Stimulated activated CD8-positive, alpha-beta memory T cell treated with anti-CD3 and anti-CD28 coated beads, Interleukin-2, amount 100 ng/mL, for 48 hours (primary cell): ENCODE results near the gene AVP.
"Not testable (repeated sequence)": the region's sequence is repeated elsewhere in the genome, so short reads cannot be mapped to it uniquely, and the experiment has no call there.

ENCODE experiments used
- DNase-seq, 2 donors: peaks; one replicate each; pipeline ENCODE4 v3.0.0-alpha.2; 2020; ENCODE audit warnings: low read depth in 2 of 2

The AVP gene, protein sequence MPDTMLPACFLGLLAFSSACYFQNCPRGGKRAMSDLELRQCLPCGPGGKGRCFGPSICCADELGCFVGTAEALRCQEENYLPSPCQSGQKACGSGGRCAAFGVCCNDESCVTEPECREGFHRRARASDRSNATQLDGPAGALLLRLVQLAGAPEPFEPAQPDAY

DNA sequence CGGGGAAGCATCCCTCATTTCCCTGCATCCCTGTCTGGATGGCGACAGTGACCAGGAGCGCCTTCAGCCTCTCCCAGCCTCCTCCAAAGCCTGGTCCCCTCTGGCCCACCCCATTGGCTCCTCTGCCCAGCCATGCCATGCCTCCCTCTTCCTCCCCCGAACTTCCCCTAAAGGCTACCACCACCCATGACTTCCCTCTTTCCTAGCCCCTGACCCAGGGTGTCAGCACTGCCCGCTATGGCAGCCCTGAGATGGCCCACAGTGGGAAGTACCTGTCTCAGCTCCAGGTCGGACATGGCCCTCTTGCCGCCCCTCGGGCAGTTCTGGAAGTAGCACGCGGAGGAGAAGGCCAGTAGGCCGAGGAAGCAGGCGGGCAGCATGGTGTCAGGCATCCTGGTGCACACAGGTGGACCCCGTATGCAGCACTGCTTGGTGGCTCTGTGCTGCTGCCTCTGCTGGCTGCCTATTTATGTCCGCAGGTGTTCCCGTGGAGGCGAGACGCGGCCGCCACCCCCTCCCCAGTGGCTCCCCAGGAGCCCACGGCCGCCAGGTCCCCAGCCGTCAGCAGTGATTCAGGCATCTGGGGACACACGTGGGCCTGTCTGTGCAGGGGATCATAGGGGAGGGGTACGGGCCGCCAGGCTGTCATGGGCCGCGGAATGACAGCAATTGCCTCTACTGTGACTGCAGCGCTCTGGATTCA is at the start of gene AVP:
Gene AVP (minus strand): TSS at position 442 of the 703 bp plus-strand sequence. CDS start 50 bp downstream, at position 392.
- DNase-seq: no peak

DNA sequence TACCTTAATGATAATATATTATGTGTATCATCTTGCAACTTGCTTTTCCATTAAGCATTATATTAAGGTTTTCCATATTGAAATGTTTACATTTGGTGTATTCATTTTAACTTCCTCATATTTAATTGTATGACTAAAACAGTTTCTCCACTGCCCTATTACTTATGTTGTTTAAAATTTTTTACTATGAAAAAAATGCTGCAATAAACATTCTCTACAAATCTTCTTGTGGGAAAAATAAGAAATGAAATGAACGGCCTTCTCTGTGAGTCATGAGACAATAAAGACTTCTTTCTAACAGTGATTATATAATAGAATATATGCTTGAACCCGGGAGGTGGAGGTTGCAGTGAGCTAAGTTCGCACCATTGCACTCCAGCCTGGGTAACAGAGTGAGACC is 49.6 kb upstream of the AVP start:
- no peak for DNase-seq

DNA sequence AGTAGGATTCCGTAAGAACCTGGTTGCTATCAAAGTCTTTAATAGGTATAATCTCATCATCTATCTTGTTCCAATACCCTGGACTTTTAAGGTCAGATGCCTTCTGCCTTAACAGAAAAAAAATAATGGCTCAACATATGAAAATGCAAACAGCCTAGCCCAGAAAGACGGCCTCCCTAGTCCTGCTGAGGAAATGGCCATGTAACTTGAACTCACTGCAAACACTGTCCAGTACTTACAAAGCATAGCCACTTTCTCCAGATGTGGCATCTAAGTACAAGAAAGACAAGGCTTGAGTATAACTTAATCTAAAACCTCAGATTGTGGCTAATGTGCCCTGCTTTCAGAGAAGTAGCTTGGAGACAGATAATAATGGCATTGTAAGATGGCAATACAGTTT is 48.6 kb upstream of the AVP start:
- no peak for DNase-seq

DNA sequence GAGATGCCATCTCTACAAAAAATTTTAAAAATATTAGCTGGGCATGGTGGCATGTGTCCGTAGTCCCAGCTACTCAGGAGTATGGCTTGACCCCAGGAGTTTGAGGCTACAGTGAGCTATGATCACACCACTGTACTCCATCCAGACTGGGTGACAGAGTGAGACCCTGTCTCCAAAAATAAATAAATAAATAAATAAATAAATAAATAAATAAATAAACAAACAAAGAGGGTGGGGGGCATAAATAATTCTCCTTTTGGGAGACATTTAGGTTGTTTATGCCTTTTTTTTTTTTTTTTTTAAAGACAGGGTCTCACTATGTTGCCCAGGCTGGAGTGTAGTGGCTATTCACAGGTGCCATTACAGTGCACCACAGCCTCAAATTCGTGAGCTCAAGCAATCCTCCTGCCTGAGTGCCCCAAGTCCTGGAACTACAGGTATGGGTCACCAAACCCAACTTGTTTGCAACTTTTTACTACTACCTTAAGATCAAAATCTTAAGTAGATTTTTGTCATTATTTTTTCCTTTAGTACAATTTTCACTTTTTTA is 45.6 kb upstream of the AVP start:
- DNase-seq: no peak

DNA sequence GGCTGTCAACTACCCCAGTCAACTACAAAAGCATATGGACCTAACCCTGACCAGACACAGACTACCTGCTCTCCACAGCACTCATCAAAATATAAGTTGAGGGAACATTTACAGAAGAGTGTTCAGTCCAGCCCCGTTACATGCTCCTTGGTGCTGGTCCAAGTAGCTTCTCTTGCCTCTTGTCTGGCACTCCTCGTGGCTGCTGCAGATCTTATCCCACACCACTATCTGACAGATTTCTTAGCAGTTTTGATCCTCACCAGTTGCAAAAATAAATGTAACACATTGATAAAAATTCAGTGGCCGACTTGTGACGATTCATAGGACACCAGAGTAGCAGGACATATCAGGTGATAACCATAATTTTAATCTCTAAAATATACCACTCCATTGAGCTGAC is 44.6 kb upstream of the AVP start:
- no peak for DNase-seq

DNA sequence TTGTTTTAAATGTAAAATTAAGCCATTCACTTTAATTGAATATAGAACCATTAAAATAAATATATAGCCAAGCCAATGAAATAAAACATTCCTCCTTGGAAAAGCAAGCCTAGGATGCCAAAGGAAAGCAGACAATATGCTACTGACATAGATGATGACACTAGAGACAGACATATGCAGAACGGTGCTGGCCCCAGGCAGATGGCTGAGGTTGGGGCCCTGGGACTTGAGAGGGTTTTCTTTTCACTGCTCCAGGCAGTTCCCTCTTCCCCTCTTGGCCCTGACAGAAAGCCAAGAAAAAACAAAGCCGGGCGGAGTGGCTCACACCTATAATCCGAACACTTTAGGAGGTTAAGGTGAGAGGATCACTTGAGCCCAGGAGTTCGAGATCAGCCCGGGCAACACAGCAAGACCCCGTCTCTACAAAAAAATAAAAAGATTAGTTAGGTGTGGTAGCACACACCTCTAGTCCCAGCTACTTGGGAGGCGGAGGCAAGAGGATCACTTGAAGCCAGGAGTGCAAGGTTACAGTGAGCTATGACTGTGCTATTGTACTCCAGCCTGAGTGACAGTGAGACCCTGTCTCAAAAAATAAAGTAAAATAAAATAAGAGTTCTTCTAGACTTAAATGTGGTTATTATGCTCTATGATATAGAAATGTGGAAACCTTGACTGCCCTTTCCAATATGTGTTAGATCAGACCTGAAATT is 43.9 kb upstream of the AVP start:
- no peak for DNase-seq

DNA sequence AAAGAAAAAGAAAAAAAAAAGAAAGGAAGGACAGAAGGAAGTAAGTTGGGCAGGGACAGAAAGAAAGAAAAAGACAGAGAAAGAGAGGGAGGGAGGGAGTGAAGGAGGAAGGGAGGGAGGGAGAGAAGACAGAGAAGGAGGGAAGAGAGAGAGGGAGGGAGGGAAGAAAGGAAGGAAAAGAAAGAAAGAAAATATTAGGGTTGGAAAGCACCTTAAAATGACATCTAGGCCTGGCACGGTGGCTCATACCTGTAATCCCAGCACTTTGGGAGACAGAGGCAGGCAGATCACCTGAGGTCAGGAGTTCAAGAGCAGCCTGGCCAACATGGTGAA is 42.0 kb upstream of the AVP start:
- no peak for DNase-seq

DNA sequence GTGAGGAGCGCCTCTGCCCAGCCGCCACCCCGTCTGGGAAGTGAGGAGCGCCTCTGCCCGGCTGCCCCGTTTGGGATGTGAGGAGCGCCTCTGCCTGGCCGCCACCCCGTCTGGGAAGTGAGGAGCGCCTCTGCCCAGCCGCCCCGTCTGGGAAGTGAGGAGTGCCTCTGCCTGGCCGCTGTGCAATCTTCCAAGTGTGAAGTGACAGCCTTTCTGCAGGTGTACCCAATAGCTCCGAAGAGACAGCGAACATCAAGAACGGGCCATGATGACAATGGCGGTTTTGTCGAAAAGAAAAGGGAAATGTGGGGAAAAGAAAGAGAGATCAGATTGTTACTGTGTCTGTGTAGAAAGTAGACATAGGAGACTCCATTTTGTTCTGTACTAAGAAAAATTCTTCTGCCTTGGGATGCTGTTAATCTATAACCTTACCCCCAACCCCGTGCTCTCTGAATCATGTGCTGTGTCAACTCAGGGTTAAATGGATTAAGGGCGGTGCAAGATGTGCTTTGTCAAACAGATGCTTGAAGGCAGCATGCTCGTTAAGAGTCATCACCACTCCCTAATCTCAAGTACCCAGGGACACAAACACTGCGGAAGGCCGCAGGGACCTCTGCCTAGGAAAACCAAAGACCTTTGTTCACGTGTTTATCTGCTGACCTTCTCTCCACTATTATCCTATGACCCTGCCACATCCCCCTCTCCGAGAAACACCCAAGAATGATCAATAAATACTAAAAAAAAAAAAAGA is 41.4 kb upstream of the AVP start:
- not testable (repeated sequence) for DNase-seq

GRCh38 chr20:3124773-3125560 is 40.4 kb upstream of the AVP start:
- DNase-seq: not testable (repeated sequence)

DNA sequence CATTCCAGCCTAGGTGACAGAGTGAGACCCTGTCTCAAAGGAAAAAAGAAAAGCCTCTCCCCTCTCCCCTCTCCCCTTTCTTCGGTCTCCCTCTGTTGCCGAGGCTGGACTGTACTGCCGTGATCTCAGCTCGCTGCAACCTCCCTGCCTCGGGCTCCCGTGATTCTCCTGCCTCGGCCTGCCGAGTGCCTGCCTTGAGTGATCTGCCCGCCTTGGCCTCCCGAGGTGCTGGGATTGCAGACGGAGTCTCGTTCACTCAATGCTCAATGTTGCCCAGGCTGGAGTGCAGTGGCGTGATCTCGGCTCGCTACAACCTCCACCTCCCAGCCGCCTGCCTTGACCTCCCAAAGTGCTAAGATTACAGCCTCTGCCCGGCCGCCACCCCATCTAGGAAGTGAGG is 39.6 kb upstream of the AVP start:
- DNase-seq: not testable (repeated sequence)

DNA sequence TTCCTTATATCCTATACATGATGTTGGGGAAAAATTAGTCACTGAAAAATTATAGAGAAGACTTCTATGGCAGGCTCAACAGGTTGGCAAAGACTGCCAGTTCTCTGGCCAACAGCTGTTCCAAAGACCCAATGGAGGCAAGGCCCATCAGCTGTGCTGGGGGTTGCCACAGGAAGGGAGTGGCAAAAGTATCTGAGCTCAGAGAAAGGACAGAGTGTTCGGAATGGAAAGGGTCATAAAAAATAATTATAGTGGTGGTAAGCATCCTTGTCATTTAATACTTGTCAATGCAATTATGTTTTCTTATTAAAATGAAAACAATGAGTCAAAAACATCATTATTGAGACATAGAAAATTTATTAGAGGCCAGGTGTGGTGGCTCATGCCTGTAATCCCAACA is 39.0 kb upstream of the AVP start:
- DNase-seq: no peak

GRCh38 chr20:3121955-3122610 is 37.6 kb upstream of the AVP start:
- no peak for DNase-seq

DNA sequence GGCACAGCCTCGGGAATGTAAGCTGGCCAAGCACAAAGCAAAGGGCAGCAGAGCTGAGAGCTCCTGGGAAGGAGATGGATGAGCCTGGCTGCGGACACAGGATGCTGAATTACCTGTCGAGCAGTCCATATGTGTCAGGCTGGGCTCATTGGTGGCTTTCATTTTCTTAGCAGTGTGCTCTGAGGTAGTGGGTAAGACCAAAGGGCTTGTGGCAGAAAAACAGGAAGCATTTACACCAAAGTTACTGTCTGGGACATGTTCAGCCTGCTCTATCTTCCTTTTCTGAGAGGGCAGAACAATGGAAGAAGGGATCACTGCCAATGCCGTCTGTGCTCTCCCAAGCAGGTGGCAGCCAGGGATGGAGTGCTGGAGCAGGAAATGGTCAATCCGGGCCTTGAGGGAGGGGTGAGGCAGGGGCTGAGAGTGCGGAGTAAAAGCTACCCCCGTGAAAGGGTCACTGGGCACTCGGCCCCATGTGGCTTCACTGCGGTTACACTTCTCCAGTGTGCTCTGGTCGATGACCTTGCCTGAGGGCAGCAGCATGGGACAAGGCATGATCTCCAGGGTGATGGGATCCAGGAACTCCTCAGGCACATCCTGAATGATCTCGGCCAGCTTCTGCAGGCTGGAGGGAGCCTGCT is 36.9 kb upstream of the AVP start:
- no peak for DNase-seq

GRCh38 chr20:3119044-3119443 is 34.5 kb upstream of the AVP start:
- no peak for DNase-seq

DNA sequence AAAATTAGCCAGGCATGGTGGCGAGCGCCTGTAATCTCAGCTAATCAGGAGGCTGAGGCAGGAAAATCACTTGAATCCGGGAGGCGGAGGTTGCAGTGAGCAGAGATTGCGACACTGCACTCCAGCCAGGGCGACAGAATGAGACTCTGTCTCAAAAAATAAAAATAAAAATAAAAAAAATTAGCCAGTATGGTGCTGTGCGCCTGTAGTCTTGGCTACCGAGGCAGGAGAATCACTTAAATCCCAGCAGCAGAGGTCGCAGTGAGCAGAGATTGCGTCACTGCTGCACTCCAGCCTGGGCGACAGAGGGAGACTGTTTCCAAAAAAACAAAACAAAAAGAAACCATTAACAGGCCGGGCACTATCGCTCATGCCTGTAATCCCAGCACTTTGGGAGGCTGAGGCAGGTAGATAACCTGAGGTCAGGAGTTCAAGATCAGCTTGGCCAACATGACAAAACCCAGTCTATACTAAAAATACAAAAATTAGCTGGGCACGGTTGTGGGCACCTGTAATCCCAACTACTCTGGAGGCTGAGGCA is 33.4 kb upstream of the AVP start:
- DNase-seq: peak in 1 of 2 donors; percentile 11

DNA sequence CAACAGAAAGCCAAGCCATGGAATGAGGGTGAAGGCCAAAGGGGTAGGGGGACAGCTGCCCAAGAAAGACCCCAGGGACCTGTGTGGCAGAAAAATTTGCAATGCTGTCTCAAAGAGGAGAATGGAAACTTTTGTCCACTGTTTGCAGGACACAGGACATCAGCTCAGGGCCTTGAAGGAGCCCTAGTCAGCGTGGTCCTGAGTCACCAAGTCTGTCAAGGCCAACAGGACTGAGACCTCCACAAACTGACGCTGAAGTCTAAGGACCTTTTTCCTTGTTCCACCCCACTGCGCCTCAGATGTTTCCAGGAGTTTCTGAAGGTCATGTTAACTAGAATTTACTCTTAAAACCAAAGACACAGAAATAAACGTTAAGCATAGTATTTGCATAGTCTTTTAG is 31.8 kb upstream of the AVP start:
- no peak for DNase-seq

- no peak for DNase-seq
Observed at GRCh38 chr20:3115190-3116107, 30.9 kb upstream of the AVP start.

GRCh38 chr20:3111995-3112394 is 27.5 kb upstream of the AVP start:
- DNase-seq: no peak

DNA sequence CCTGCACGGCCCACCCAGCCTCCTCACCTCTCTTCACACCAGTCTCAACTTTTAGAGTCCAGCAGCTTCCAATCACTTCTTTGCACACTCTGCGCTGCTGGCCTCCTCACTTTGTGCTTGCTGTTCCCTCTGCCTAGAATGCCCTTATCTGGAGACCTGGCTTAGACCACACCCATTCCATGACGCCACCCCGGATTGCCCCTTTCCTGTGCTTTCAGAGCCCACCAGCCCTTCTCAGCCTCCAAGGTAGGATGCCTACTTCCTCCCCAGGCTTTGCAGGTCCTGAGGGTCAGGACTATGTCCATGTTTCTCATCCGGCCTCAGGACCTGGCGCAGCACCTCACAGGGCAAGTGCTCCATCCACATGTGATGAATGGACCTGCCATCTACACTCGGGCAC is 27.0 kb upstream of the AVP start:
- no peak for DNase-seq
